SK-N-SH treated with all-trans-retinoic acid at 6 μM for 48 hours (cell line): ENCODE results near the gene PPID.

Experiments
- CREB5 ChIP-seq: fragments of 250-450 bp; sonication (Bioruptor Pico); IDR thresholded peaks from 2 replicates; pipeline ENCODE4 v1.5.1; 2020; ENCODE audit warnings: low read depth, mild to moderate bottlenecking, moderate library complexity
- ESRRG ChIP-seq: fragments of 250-450 bp; sonication (Bioruptor Pico); IDR thresholded peaks from 2 replicates; pipeline ENCODE4 v1.6.1; 2021; ENCODE audit warnings: mild to moderate bottlenecking
- ISL1 ChIP-seq: fragments of 250-450 bp; sonication (Bioruptor Pico); IDR thresholded peaks from 2 replicates; pipeline ENCODE4 v2.1.2; 2022; ENCODE audit warnings: mild to moderate bottlenecking, moderate library complexity
- OSR1 ChIP-seq: fragments of 250-450 bp; sonication (Bioruptor Pico); IDR thresholded peaks from 2 replicates; pipeline ENCODE4 v1.8.0; 2022; ENCODE audit warnings: moderate library complexity, mild to moderate bottlenecking, inconsistent platforms
- PATZ1 ChIP-seq: fragments of 250-450 bp; sonication (Bioruptor Pico); IDR thresholded peaks from 2 replicates; pipeline ENCODE4 v1.8.0; 2020; ENCODE audit warnings: mild to moderate bottlenecking, moderate library complexity, borderline replicate concordance
- TOX ChIP-seq: fragments of 250-450 bp; sonication (Bioruptor Pico); IDR thresholded peaks from 2 replicates; pipeline ENCODE4 v1.8.0; 2021; ENCODE audit warnings: mild to moderate bottlenecking, moderate library complexity, borderline replicate concordance
- TSHZ2 ChIP-seq: fragments of 250-450 bp; sonication (Bioruptor Pico); IDR thresholded peaks from 2 replicates; pipeline ENCODE4 v1.5.0; 2020; ENCODE audit warnings: mild to moderate bottlenecking, moderate library complexity
- ZFP3 ChIP-seq: fragments of 250-450 bp; sonication (Bioruptor Pico); IDR thresholded peaks from 2 replicates; pipeline ENCODE4 v1.5.0; 2020; ENCODE audit warnings: mild to moderate bottlenecking, moderate library complexity
- ZFP30 ChIP-seq: fragments of 450-650 bp; formaldehyde crosslinking; IDR thresholded peaks from 2 replicates; pipeline ENCODE4 v1.5.0; 2022; ENCODE audit warnings: mild to moderate bottlenecking, moderate library complexity
- ZNF8 ChIP-seq: fragments of 450-650 bp; formaldehyde crosslinking; IDR thresholded peaks from 2 replicates; pipeline ENCODE4 v1.5.0; 2020; ENCODE audit warnings: mild to moderate bottlenecking, moderate library complexity

GRCh38 chr4:158741326-158742021 lies 18.3 kb upstream of the PPID start:
- TF ChIP-seq CREB5 (CRISPR knock-in tag), result no peak
- no peak for TF ChIP-seq OSR1 (CRISPR knock-in tag)
- TF ChIP-seq TSHZ2 (CRISPR knock-in tag), result no peak
- no peak for TF ChIP-seq ZNF8 (CRISPR knock-in tag)
- no peak for TF ChIP-seq TOX (CRISPR knock-in tag)
- TF ChIP-seq PATZ1 (CRISPR knock-in tag), result no peak
- no peak for TF ChIP-seq ZFP30
- no peak for TF ChIP-seq ESRRG
- no peak for TF ChIP-seq ISL1 (CRISPR knock-in tag)
- TF ChIP-seq ZFP3 (CRISPR knock-in tag), result no peak
